ENCODE results near the gene SND1. TPM values are rescaled to one million over a fixed set of nuclear protein-coding genes. Genes with fewer than 3 reads are reported as not detected.

Gene SND1
- total RNA-seq, 4 donors from 2014 or later: 64.3 to 77.0 (median 70.4) TPM

DNA sequence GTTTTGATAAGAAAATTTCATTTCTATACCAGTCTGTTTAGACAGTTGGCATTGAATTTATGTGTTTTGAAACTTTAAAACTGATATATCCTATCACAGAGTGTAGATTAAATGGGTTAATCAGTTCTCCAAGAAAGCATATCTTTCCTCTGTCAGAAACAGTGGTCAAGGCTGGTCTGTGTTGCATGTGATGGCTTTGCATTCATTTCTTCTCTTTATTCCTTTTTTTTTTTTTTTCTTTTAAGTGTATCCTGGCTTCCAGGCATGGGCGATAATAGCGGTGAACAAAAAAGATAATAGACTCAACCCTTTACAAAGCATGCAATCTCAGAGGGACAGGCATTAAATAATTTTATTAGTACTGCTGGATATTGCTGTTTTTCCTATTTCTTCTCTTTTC lies 242.6 kb downstream of the SND1 start:
- DNase-seq: no peak
- Histone ChIP-seq H3K4me3 (no peak overlapping the region), H3K36me3 (no peaks in the 10 kb centered on the region), H3K27ac (no peak overlapping the region), H3K9me3 (no peaks in the 10 kb centered on the region), H3K4me1 (peaks cover 0 to 11% (median 4%) of the 10 kb centered on the region in 4 donors), H3K27me3 (no peaks in the 10 kb centered on the region)
- 96 to 100% methylated on average over 2 of the region's 2 CpGs for WGBS, 2 donors (ENCODE audit: low coverage in 1 of 2)
- intact Hi-C loops (cut with DNase I; ENCODE audit: low total_unique reads) (no loop called here), in situ Hi-C loops (cut with MboI; ENCODE audit: low pct_ligation_motif_present in 1 of 4, low pct_unique_long_range_greater_than_20kb in 1 of 4, low sequenced_read_pairs in 3 of 4) (no loop called here)
- TF ChIP-seq EP300 (IDR thresholded peaks at IDR 0.05; ENCODE audit: low read depth) (no peak), POLR2A (IDR thresholded peaks at IDR 0.05) (no peak), POLR2AphosphoS5 (IDR thresholded peaks at IDR 0.05) (no peak)
- TF ChIP-seq, protein P1, sequence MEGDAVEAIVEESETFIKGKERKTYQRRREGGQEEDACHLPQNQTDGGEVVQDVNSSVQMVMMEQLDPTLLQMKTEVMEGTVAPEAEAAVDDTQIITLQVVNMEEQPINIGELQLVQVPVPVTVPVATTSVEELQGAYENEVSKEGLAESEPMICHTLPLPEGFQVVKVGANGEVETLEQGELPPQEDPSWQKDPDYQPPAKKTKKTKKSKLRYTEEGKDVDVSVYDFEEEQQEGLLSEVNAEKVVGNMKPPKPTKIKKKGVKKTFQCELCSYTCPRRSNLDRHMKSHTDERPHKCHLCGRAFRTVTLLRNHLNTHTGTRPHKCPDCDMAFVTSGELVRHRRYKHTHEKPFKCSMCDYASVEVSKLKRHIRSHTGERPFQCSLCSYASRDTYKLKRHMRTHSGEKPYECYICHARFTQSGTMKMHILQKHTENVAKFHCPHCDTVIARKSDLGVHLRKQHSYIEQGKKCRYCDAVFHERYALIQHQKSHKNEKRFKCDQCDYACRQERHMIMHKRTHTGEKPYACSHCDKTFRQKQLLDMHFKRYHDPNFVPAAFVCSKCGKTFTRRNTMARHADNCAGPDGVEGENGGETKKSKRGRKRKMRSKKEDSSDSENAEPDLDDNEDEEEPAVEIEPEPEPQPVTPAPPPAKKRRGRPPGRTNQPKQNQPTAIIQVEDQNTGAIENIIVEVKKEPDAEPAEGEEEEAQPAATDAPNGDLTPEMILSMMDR (IDR thresholded peaks at IDR 0.05): no peak

DNA sequence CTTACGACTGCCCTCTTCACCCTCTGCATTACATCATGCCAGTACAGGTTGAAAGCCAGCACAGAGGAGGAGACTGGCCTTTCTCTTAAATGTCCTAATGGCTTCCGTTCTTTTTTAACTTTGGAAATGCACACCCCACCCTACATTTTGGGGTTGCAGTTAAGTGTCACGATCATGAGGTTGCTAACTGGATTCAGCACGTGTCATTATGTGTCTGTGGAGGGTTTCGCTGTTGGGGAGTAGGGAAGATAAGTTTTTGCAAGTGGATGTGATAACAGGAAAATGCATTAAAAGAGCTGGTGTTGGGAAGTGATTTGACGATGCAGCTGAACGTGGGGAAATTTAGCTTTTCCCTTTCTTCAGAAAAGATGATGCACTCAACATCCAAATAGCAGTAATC lies 243.4 kb downstream of the SND1 start:
- H3K36me3 ChIP-seq: no peaks in the 10 kb centered on the region
- H3K27me3 ChIP-seq: no peaks in the 10 kb centered on the region
- WGBS, 2 donors (ENCODE audit: low coverage in 1 of 2): 95 to 97% methylated on average over 7 of the region's 7 CpGs
- intact Hi-C loops (cut with DNase I; ENCODE audit: low total_unique reads) (no loop called here), in situ Hi-C loops (cut with MboI; ENCODE audit: low pct_ligation_motif_present in 1 of 4, low pct_unique_long_range_greater_than_20kb in 1 of 4, low sequenced_read_pairs in 3 of 4) (no loop called here)
- no peaks in the 10 kb centered on the region for H3K9me3 ChIP-seq
- TF ChIP-seq POLR2AphosphoS5 (IDR thresholded peaks at IDR 0.05) (no peak), POLR2A (IDR thresholded peaks at IDR 0.05) (no peak), EP300 (IDR thresholded peaks at IDR 0.05; ENCODE audit: low read depth) (no peak)
- TF ChIP-seq, protein P1 (IDR thresholded peaks at IDR 0.05): no peak
- H3K27ac ChIP-seq: no peak overlapping the region
- DNase-seq: no peak
- peaks cover 0 to 15% (median 11%) of the 10 kb centered on the region in 4 donors for H3K4me1 ChIP-seq
- no peak overlapping the region for H3K4me3 ChIP-seq

DNA sequence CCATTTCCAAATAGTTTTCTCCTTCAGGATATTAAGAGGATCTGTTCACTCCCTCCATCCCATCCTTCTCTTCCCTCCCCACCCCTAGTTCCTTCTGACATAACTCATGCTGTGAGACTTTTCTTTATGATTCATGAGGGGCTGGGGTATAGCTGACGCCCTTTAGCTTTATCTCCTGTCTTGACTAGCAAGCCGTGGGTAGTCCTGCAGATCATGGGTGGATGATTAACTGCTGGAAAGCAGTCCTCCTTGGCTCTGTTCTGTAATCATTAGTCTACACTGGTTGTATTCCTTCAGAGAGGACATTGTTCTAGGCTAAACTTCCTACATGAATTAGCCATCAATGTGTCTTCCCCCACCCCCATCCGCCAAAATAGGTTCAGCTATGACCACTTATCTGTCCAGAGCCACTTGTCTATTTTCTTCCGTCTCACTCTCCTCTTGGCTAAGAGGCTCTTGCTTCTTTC lies 243.9 kb downstream of the SND1 start:
- no peaks in the 10 kb centered on the region for H3K36me3 ChIP-seq
- intact Hi-C loops (cut with DNase I; ENCODE audit: low total_unique reads) (no loop called here), in situ Hi-C loops (cut with MboI; ENCODE audit: low pct_ligation_motif_present in 1 of 4, low pct_unique_long_range_greater_than_20kb in 1 of 4, low sequenced_read_pairs in 3 of 4) (no loop called here)
- H3K4me3 ChIP-seq: no peak overlapping the region
- 83 to 89% methylated on average over 3 to 4 of the region's 4 CpGs for WGBS, 2 donors (ENCODE audit: low coverage in 1 of 2)
- peaks cover 3 to 15% (median 13%) of the 10 kb centered on the region in 4 donors for H3K4me1 ChIP-seq
- no peak for DNase-seq
- H3K27me3 ChIP-seq: no peaks in the 10 kb centered on the region
- no peaks in the 10 kb centered on the region for H3K9me3 ChIP-seq
- no peak overlapping the region for H3K27ac ChIP-seq
- TF ChIP-seq POLR2AphosphoS5 (IDR thresholded peaks at IDR 0.05) (no peak), POLR2A (IDR thresholded peaks at IDR 0.05) (no peak), EP300 (IDR thresholded peaks at IDR 0.05; ENCODE audit: low read depth) (no peak)
- TF ChIP-seq, protein P1 (IDR thresholded peaks at IDR 0.05): no peak

DNA sequence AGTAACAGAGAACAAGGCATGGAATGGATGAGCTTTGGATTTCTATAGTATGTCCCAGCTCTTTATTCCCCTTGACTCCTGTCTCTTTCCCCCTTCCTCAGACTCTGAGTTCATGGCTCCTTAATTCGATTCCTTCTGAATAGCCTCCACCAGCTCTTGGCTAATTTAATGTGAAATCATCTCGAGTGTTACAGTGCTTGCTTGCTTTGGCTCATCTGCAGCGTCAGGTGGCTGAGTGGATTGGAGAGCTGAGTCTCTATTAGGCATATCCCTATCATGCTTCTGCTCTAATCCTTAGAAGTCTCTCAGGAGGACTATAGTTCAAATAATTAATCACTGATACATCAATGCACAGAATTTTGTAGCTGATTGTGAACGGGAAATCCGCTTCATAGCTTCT lies 244.7 kb downstream of the SND1 start:
- WGBS, 2 donors (ENCODE audit: low coverage in 1 of 2): 92 to 98% methylated on average over 4 to 5 of the region's 5 CpGs
- peaks cover 8 to 23% (median 21%) of the 10 kb centered on the region in 4 donors for H3K4me1 ChIP-seq
- intact Hi-C loops (cut with DNase I; ENCODE audit: low total_unique reads) (no loop called here), in situ Hi-C loops (cut with MboI; ENCODE audit: low pct_ligation_motif_present in 1 of 4, low pct_unique_long_range_greater_than_20kb in 1 of 4, low sequenced_read_pairs in 3 of 4) (no loop called here)
- no peak for TF ChIP-seq POLR2AphosphoS5 (IDR thresholded peaks at IDR 0.05)
- no peak for TF ChIP-seq EP300 (IDR thresholded peaks at IDR 0.05; ENCODE audit: low read depth)
- no peak for TF ChIP-seq POLR2A (IDR thresholded peaks at IDR 0.05)
- TF ChIP-seq, protein P1 (IDR thresholded peaks at IDR 0.05): no peak
- no peak overlapping the region for H3K27ac ChIP-seq
- H3K36me3 ChIP-seq: no peaks in the 10 kb centered on the region
- no peaks in the 10 kb centered on the region for H3K27me3 ChIP-seq
- no peak for DNase-seq
- H3K9me3 ChIP-seq: no peaks in the 10 kb centered on the region
- H3K4me3 ChIP-seq: no peak overlapping the region

Measured in transverse colon (tissue), 4 donors.